B cell (primary cell): ENCODE data around the gene TLK2. TPM values are rescaled to one million over a fixed set of nuclear protein-coding genes. Genes with fewer than 3 reads are reported as not detected.

Experiments used
- ATAC-seq: fragments of 200-7000 bp; cut with Tn5 transposase; one replicate; pipeline ENCODE4 v1.10.0; 2021; ENCODE audit warnings: low read depth, mild to moderate bottlenecking, moderate number of reproducible peaks, moderate library complexity
- CTCF ChIA-PET: fragments of 350-600 bp; sonication (Branson Sonifier 250); formaldehyde crosslinking; loops from one replicate; lab custom pipeline; 2021; ENCODE audit warnings: antibody characterized with exemption, inconsistent platforms; lab: Charles Lee
- POLR2A ChIA-PET: fragments of 350-600 bp; sonication (Branson Sonifier 250); formaldehyde crosslinking; loops from one replicate; lab custom pipeline; 2021; ENCODE audit warnings: antibody characterized with exemption; lab: Charles Lee
- DNase-seq: peaks from one replicate; pipeline ENCODE4 v3.0.0; 2013
- H2AFZ ChIP-seq: 2 replicates; pipeline ENCODE4 v1.6.1; 2012; ENCODE audit warnings: mild to moderate bottlenecking, low read depth, low read length; ENCODE audit not compliant: insufficient read depth, poor library complexity, severe bottlenecking
- H3K27ac ChIP-seq, 2 donors: 1 replicate in 1 of 2; 2 replicates in 1 of 2; pipeline ENCODE4 v1.5.1; 2012 to 2013; ENCODE audit warnings: low read length in 2 of 2, mild to moderate bottlenecking in 2 of 2, moderate library complexity in 1 of 2
- H3K27me3 ChIP-seq, 4 experiments: fragments of 200-600 bp in 1 of 4; sonication (generic) in 1 of 4; replicated peaks in 1 of 4; 1 replicate in 2 of 4; 2 replicates in 2 of 4; pipeline versions ENCODE4 v1.6.1 to v1.7.0; 2013 to 2016; ENCODE audit warnings: low read length in 3 of 4, mild to moderate bottlenecking in 2 of 4, mixed read lengths in 1 of 4, moderate library complexity in 1 of 4; ENCODE audit not compliant: insufficient read depth in 4 of 4, control insufficient read depth in 3 of 4; ENCODE audit errors: control extremely low read depth in 1 of 4
- H3K36me3 ChIP-seq, 2 experiments: replicated peaks in 1 of 2; 1 replicate in 1 of 2; 2 replicates in 1 of 2; pipeline versions ENCODE4 v1.6.1 to v1.7.1; 2013; ENCODE audit warnings: low read length in 1 of 2; ENCODE audit not compliant: insufficient read depth in 2 of 2, control insufficient read depth in 1 of 2; ENCODE audit errors: control extremely low read depth in 1 of 2, extremely low read depth in 1 of 2
- H3K4me1 ChIP-seq, 2 donors: fragments of 200-600 bp in 1 of 2; sonication (generic) in 1 of 2; 1 replicate in 1 of 2; 2 replicates in 1 of 2; pipeline versions ENCODE4 v1.5.1 to v1.6.1; 2013 to 2017; ENCODE audit warnings: low read length in 2 of 2; ENCODE audit not compliant: control insufficient read depth in 2 of 2, insufficient read depth in 2 of 2
- H3K4me2 ChIP-seq: replicated peaks from 2 replicates; pipeline ENCODE3; 2012; ENCODE audit warnings: mild to moderate bottlenecking, low read depth, low read length; ENCODE audit not compliant: poor library complexity, severe bottlenecking
- H3K4me3 ChIP-seq, 5 experiments: fragments of 200-600 bp in 1 of 5; sonication (generic) in 1 of 5; 1 replicate in 3 of 5; 2 replicates in 2 of 5; pipeline versions ENCODE4 v1.5.1 to v1.7.0; 2011 to 2016; ENCODE audit warnings: low read length in 4 of 5, mild to moderate bottlenecking in 4 of 5, low read depth in 2 of 5, control low read depth in 1 of 5, moderate library complexity in 1 of 5; ENCODE audit not compliant: insufficient read depth in 1 of 5; ENCODE audit errors: control extremely low read depth in 1 of 5, extremely low read depth in 1 of 5
- H3K79me2 ChIP-seq: fragments of 200-600 bp; sonication (generic); one replicate; pipeline ENCODE4 v1.6.0; 2016; ENCODE audit warnings: low read length; ENCODE audit not compliant: control insufficient read depth, insufficient read depth
- H3K9ac ChIP-seq: fragments of 200-600 bp; sonication (generic); 2 replicates; pipeline ENCODE4 v1.6.1; 2017; ENCODE audit warnings: mild to moderate bottlenecking, low read length, moderate library complexity
- H3K9me3 ChIP-seq, 3 donors: one replicate each; pipeline versions ENCODE4 v1.6.1 to v1.7.1; 2013; ENCODE audit warnings: low read length in 2 of 3; ENCODE audit not compliant: control insufficient read depth in 2 of 3, insufficient read depth in 1 of 3; ENCODE audit errors: control extremely low read depth in 1 of 3
- H4K20me1 ChIP-seq: 2 replicates; pipeline ENCODE4 v1.6.0; 2012; ENCODE audit warnings: mild to moderate bottlenecking, low read length; ENCODE audit not compliant: insufficient read depth, control insufficient read depth, poor library complexity, severe bottlenecking
- H3K27ac Mint-ChIP-seq: one replicate; pipeline ENCODE4 v1.8.0; 2021; ENCODE audit warnings: mixed read lengths
- H3K27me3 Mint-ChIP-seq: one replicate; pipeline ENCODE4 v1.8.0; 2021; ENCODE audit warnings: mixed read lengths
- H3K4me1 Mint-ChIP-seq: one replicate; pipeline ENCODE4 v1.8.0; 2021; ENCODE audit warnings: mixed read lengths
- H3K4me3 Mint-ChIP-seq: one replicate; pipeline ENCODE4 v1.8.0; 2021; ENCODE audit warnings: mixed read lengths
- H3K9me3 Mint-ChIP-seq: one replicate; pipeline ENCODE4 v1.8.0; 2022; ENCODE audit warnings: mixed read lengths; ENCODE audit not compliant: insufficient read depth
- EZH2 ChIP-seq: IDR thresholded peaks from 2 replicates; pipeline ENCODE4 v1.6.1; 2012; ENCODE audit warnings: borderline replicate concordance, low read depth, mild to moderate bottlenecking, moderate library complexity, low read length; ENCODE audit not compliant: insufficient read depth, poor library complexity, severe bottlenecking
- WGBS: methylation state at CpG from one replicate; pipeline ENCODE4 v1.1.5; 2013; ENCODE audit warnings: missing lambda C conversion rate; ENCODE audit not compliant: insufficient coverage; 5-methylcytosine and 5-hydroxymethylcytosine counted together
- intact Hi-C: fragments of 100-400 bp; cut with micrococcal nuclease; formaldehyde crosslinking; loops from one replicate; pipeline ENCODE4 v1.10.0; 2022
- polyA plus RNA-seq: library from polyadenylated mRNA; depleted of rRNA; stranded (reverse); fragments of >200 nt; gene quantifications from 2 replicates; pipeline ENCODE4 v1.2.3, GENCODE V29; 2012
- total RNA-seq, 2 donors: library from RNA; stranded (reverse); fragments of 120-200 nt in 1 of 2; gene quantifications; 1 replicate in 1 of 2; 2 replicates in 1 of 2; pipeline versions ENCODE4 v1.2.3 to v1.2.4, GENCODE V29; 2013 to 2022
- TF ChIP-seq, protein P1 (sequence below): fragments of 200-600 bp; IDR thresholded peaks from one replicate; pipeline ENCODE4 v1.8.0; 2022; ENCODE audit warnings: antibody characterized with exemption, mild to moderate bottlenecking

TLK2 gene
- total and polyA plus RNA-seq, 2 donors (not counting 1 experiment from before 2014, with no cell fraction given), result 36.3 to 75.3 TPM

GRCh38 chr17:62648251-62648955 lies 169.8 kb downstream of the TLK2 start:
- H3K27me3 Mint-ChIP-seq, result no peaks in the 10 kb centered on the region
- Histone ChIP-seq H3K36me3 (no peaks in the 10 kb centered on the region), H4K20me1 (no peaks in the 10 kb centered on the region), H3K27me3 (peaks cover 0 to 2% (median under 1%) of the 10 kb centered on the region in 4 experiments), H2AFZ (no peak overlapping the region), H3K4me1 (peaks cover 11 to 15% of the 10 kb centered on the region in 2 donors), H3K79me2 (no peaks in the 10 kb centered on the region), H3K9ac (no peak overlapping the region), H3K4me3 (no peak overlapping the region), H3K4me2 (no peak overlapping the region), H3K27ac (no peak overlapping the region), H3K9me3 (peaks cover 0 to 3% (median 0%) of the 10 kb centered on the region in 3 donors)
- ChIA-PET POLR2A (no interaction called here), CTCF (no interaction called here)
- DNase-seq (no peak), ATAC-seq (no peak)
- H3K9me3 Mint-ChIP-seq, result no peaks in the 10 kb centered on the region
- 94% methylated on average over 15 of the region's 15 CpGs for WGBS
- H3K4me1 Mint-ChIP-seq, result peaks cover 16% of the 10 kb centered on the region
- no peak for TF ChIP-seq EZH2
- TF ChIP-seq, protein P1, sequence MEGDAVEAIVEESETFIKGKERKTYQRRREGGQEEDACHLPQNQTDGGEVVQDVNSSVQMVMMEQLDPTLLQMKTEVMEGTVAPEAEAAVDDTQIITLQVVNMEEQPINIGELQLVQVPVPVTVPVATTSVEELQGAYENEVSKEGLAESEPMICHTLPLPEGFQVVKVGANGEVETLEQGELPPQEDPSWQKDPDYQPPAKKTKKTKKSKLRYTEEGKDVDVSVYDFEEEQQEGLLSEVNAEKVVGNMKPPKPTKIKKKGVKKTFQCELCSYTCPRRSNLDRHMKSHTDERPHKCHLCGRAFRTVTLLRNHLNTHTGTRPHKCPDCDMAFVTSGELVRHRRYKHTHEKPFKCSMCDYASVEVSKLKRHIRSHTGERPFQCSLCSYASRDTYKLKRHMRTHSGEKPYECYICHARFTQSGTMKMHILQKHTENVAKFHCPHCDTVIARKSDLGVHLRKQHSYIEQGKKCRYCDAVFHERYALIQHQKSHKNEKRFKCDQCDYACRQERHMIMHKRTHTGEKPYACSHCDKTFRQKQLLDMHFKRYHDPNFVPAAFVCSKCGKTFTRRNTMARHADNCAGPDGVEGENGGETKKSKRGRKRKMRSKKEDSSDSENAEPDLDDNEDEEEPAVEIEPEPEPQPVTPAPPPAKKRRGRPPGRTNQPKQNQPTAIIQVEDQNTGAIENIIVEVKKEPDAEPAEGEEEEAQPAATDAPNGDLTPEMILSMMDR, result no peak
- no peak overlapping the region for H3K4me3 Mint-ChIP-seq
- H3K27ac Mint-ChIP-seq, result no peak overlapping the region
- intact Hi-C loops, result no loop called here

GRCh38 chr17:62648956-62649294 lies 170.3 kb downstream of the TLK2 start:
- Histone ChIP-seq H3K36me3 (no peaks in the 10 kb centered on the region), H3K4me3 (no peak overlapping the region), H2AFZ (no peak overlapping the region), H3K4me1 (peaks cover 14 to 20% of the 10 kb centered on the region in 2 donors), H3K79me2 (no peaks in the 10 kb centered on the region), H3K4me2 (no peak overlapping the region), H3K27me3 (peaks cover 0 to 2% (median under 1%) of the 10 kb centered on the region in 4 experiments), H3K9me3 (peaks cover 0 to 3% (median 0%) of the 10 kb centered on the region in 3 donors), H4K20me1 (no peaks in the 10 kb centered on the region), H3K27ac (no peak overlapping the region), H3K9ac (no peak overlapping the region)
- peaks cover 20% of the 10 kb centered on the region for H3K4me1 Mint-ChIP-seq
- intact Hi-C loops, result no loop called here
- POLR2A ChIA-PET, result no interaction called here
- no peak overlapping the region for H3K4me3 Mint-ChIP-seq
- H3K27ac Mint-ChIP-seq, result no peak overlapping the region
- H3K27me3 Mint-ChIP-seq, result no peaks in the 10 kb centered on the region
- ATAC-seq, result no peak
- CTCF ChIA-PET, result no interaction called here
- TF ChIP-seq, protein P1, result no peak
- no peak for TF ChIP-seq EZH2
- no peak for DNase-seq
- H3K9me3 Mint-ChIP-seq, result no peaks in the 10 kb centered on the region
- WGBS, result 81% methylated on average over 6 of the region's 6 CpGs
